Measurements from ENCODE around the gene PPARGC1A.

DNA sequence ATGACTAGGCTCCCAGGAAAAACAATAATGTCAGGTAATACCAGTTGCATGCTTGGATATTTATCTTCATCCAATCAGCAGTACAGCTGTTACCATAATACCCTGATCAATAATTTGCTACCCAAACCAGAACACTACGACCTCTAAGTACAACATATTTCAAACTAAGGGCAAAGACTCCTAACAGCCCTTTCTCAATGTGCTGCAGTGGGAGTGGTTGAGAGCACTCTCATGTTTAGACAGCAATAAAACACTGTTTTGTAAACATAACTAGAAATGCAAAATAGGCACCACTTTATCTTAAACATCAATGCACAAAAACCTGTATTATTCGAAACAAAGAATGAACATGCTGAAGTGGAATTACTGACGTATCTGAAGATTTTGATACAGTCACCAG lies 28.9 kb downstream of the PPARGC1A start:
- TF ChIP-seq POLR2A (IDR thresholded peaks at IDR 0.05; ENCODE audit: low read depth, low read length) (no peak), POLR2AphosphoS5 (IDR thresholded peaks at IDR 0.05; ENCODE audit: low read depth, low read length) (no peak), SPI1 (IDR thresholded peaks at IDR 0.05; ENCODE audit: low read depth, low read length) (no peak), TAF1 (IDR thresholded peaks at IDR 0.05; ENCODE audit: low read depth, low read length) (no peak), POU2F2 (IDR thresholded peaks at IDR 0.05; ENCODE audit: low read depth, low read length) (no peak)
